ENCODE results near the gene DCTN1.
A peak's percentile ranks its signal among the peaks of the same experiment; 100 is the strongest.
"Not testable (repeated sequence)": the region's sequence is repeated elsewhere in the genome, so short reads cannot be mapped to it uniquely, and the experiment has no call there.

The DCTN1 gene

DNA sequence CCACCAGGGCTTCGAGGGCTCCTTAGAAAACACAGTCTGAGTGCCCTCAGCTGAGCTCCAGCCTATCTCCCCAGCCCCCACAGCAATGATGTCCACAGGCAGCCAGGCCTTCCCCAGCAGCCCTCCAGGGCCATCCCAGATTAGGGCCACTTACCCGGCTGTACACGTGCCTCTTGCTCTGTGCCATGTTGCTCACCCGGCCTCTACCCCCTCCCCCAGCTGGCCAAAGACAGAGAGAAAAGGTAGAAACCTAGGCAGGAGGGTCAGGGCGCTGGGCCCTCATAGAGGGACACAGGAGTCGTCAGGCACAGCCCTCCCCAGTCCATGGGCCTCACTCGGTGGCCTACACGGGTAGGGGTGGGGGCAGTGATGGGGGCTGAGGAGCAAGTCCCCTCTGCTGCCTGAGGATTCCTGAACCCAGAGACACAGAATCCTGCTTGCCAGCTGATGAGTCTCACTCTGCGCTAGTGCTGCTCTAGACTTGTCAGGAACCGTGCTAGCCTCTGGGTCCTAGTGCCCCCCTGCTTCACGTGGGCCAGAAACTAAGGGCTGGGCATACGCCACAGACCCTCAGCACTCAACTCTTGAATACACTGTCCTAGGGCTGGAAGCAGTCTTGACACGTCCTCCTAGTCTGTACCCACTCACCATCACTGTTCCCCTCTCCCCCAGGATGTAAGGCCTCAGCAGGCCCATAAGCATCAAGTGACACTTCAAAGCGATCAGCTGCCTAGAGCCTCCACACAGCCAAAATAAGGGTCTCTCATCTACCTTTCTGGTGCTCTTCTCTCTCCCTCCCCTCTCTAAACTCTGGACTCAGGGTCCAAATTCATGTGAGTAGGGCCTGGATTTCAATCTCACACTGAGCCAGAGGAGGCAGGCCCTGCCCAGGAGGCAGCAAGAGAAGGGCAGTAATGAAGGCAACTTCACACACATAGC, at the start of gene DCTN1:
TSS of gene DCTN1 (minus strand) at position 461 of the 939 bp plus-strand sequence. CDS start at position 187, 274 bp downstream.
- DNase-seq: peak; percentile 7 to 19

- DNase-seq: no peak
Observed at GRCh38 chr2:74428675-74429074, 48.6 kb upstream of the DCTN1 start.

DNA sequence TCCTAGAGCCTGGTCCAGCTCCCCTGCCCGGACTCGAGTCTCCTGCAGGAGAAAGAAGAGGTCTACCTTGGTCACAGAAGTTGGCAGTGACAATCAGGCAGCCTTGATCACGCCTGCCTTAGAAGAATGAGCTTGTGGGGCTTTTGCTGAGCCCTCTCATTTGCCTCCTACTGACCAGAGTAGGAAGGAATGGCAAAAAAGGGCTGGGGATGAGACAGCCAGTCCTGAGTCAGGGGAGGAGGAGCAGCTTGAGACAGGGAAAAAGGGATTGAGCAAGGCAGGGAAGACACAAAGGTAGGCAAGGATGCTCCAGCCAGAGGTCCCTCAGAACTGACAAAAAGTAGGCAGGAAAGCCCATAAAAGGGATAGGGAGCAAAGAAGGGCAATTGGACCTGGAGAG, 47.4 kb upstream of the DCTN1 start:
- no peak for DNase-seq

DNA sequence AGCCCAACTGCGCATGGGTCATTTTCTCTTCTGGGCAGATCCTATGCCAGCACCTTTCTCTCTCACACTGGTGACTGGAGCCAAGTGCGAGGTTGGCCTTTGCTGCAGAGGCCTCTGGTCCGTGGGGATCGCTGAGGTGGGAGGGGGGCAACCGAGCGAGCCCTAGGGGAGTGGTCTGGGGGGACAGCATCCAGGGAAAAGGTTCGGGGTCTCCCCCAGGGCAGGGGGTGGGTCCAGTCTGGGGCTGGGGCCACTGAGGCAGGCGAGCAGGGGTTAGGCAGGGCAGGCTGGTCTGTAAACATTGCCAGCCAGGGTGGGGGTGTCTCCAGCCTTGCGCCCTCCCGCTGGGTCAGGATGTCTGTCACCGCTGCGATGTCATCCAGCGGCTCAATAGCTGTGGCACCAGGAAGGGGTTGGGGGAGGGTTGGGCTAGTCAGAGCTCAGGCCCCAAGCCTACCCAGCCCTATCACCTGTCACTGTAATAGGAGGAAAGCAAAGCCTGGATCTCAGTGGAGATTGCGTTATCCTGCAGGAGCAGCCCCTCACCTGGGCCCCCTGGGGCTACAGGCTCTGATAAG, 46.2 kb upstream of the DCTN1 start:
- no peak for DNase-seq

GRCh38 chr2:74425523-74425922, 45.4 kb upstream of the DCTN1 start:
- no peak for DNase-seq

DNA sequence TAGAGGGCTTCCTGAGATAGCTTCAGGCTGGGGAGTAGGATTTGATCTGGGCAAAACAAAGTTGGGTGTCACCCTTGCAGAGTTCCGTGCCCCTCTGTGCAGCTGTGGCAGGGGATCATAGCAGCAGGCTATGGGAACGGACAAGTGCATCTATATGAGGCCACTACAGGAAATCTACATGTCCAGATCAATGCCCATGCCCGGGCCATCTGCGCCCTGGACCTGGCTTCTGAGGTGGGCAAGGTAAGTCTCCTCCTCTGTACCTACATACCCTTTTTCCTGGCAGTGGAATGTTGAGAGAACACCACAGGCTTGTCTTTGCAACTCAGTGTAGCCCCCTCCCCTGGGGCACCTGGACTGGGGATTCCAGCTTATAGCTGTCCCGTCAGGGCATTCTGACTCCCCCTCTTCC, 44.9 kb upstream of the DCTN1 start:
- no peak for DNase-seq

DNA sequence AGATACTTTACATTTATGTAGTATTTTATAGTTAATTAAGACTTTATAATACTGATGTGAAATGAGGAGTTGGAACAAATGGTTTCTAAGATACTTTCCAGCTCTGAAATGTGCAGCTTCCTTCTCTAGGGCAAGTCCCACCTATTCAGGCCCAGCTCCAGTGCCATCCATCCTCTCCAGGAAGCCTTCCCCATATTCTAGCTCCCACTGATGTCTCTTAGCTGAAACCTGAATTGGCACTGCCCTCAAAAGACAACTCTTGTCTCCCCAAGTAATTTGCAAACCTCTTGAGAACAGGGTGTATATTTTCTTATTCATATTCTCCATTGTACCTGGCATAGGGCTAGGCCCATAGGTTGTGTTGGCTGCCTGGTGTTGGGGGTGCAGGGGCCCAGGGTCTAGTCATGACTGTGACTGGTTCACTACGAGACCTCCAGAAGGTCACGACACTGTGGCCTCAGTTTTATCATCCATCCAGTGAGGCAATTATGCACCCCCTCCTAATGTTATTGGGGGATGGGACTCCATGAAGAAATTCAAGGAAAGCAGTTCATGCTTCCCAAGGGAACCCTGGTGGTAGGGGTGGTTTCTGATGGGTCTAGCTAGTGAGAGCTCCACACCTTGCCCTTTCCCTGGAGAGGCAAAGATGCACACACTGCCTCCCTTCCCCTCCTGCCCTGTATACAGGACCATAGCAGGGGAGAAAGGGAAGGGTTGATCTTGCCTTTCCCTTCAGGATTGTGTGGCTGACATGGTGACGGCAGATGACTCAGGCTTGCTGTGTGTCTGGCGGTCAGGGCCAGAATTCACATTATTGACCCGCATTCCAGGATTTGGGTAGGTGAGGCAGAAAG, 44.3 kb upstream of the DCTN1 start:
- no peak for DNase-seq

GRCh38 chr2:74423231-74424095, 43.4 kb upstream of the DCTN1 start:
- no peak for DNase-seq

- peak; percentile 93 to 95 for DNase-seq
Observed at GRCh38 chr2:74421221-74421870, 41.2 kb upstream of the DCTN1 start, which contains the start of the genes C2orf81 and WDR54. Gene C2orf81 (minus strand): TSS chr2:74421619. CDS start chr2:74421560, 59 bp downstream. Gene WDR54 (plus strand): TSS chr2:74421730. CDS start chr2:74422154, 424 bp downstream.

- not testable (repeated sequence) for DNase-seq
Observed at GRCh38 chr2:74420443-74421103, 40.5 kb upstream of the DCTN1 start.

DNA sequence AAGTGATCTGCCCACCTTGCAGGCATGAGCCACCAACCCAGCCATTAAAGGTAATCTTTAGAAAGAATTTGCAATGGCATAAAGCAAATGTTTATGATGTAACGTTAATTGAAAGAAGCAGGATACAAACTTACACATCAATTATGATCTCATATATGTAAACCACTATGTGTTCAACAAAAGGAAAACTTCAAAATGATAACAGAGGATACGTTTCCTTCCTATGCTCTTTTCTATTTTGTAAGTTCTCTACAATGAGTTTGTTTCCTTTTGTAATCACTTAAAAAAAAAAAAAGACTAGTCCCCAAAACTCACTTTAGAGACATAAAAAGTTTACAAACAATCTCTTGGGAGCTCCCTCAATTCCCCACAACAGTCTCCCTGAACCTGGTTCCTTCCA, 39.9 kb upstream of the DCTN1 start:
- no peak for DNase-seq

DNA sequence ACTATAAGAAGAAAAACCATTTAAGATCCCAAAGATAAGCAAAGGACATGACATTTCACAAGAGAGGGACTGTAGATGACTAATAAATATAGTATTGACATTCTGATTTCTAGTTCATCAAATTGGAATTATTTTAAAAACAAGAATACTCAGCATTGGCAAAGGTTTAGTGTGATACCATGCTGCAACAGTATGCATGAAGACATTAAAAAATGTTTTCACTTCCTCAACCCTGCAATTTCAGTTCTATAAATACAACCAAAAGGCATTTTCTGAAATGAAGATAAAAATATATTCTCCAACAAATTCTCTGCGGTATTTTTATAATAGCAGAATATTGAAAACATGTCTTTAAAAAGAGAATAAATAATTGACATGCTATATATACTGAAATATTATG, 39.2 kb upstream of the DCTN1 start:
- no peak for DNase-seq

DNA sequence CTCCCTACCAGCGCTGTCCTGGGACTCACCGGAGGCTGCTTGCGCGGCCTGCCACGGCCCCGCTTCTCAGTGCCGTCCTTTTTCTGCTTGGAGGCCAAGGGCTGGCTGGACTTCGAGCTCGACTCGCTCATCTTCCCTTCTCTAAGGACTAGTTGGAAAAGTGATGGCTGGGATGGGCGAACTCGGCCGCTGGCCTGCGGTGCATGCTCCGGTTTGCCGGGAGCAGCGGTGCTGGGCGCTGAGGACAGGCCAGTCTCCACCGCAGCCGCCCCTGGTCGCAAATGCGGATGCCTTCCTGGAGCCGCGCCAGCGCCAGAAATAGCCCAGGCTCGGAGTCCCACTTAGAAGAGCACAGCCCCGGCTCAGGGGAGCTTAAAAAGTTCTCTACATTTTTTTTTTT, 38.2 kb upstream of the DCTN1 start:
- DNase-seq: no peak

DNA sequence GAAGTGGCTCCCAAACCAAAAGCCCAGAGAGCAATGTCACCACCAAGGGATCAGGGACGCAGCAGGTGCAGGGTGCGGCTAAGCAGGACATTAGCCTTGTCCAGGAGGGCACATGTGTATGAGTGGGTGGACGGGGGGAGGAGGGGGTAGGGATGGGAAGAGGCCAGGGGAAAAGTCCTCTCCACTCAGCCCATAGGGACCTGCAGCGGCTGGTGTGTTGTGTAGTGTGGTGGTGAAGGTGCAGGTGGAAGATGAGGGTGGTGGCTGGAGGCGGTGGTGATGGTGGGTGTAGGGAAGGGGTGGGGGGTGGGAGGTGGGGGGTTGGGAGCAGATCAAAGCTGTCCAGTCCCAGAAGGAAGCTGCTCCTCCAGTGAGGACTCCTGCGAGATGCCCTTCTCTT, 37.7 kb upstream of the DCTN1 start:
- DNase-seq: no peak

DNA sequence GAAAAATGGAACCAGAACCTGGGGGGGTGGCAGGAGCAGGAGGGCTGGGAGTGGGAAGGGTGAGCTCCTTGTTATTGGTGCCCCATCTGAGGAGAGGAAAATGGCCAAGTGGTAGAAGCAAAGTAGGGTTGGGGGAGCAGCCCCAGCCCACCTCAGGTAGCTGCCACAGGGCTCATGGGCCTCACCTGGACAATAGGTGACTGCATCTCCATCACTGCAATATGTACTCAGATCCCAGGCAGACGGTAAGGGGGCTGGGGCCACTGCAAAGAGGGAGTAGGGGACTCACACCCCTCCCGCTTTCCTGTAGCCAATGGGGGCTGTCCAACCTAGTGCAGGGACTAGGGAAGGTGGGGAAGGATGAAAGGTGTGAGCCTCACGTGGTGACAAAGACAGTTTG, 37.1 kb upstream of the DCTN1 start:
- no peak for DNase-seq

- no peak for DNase-seq
Observed at GRCh38 chr2:74416778-74417177, 36.7 kb upstream of the DCTN1 start.

DNA sequence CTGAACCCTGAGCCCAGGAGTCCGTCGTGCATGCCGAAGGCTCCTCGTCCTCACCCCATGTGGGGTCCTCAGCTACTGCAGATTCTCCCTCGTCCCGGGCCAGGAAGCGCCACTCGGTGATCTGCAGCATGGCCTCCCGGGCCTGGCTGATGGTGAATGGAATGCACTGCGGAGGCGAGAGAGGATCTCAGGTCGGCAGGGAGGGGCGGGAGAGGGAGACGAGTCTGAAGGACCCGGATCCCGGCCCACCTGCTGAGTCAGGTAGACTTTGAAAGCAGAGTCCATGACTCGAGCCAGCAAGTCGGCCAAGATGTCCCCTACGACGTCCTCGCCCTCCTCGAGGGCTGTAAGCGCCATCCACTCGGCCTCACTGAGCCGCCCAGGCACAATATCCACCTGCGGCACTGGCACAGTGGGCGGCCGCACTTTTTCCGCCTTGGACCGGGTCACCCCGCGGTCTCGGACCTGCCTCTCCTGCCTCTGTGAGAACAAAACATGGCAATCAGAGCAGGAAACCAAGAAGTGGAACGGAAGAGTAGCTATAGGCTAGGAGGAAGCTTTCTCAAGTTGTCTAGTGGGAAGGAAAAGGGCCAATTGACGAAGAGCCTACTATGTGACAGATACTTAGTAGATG, 35.8 kb upstream of the DCTN1 start:
- DNase-seq: no peak

GRCh38 chr2:74414881-74415761, 35.0 kb upstream of the DCTN1 start:
- peak; percentile 12 to 34 for DNase-seq

DNA sequence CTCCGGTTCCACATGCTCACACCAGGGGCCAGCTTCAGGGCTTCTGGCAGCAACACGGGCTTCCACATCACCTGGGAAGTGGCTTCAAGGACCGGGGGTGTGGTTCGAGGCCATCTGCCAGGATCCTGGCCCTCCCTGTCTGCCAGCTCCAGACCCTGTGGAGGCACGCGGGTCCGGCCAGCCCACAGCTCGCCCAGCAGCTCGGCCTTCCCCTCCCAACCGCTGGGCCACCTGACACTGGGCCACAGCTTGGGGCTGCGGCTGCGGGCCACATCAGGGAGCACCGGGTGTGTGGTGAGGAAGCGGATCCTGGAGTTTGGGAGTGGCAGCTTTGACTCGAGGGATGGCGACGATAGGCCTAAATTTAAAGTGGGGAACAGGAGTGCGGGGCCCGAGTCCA, 34.3 kb upstream of the DCTN1 start:
- no peak for DNase-seq

Measured in activated CD4-positive, alpha-beta T cell treated with anti-CD3 and anti-CD28 coated beads, Interleukin-2, amount 50 U/mL, for 48 hours (primary cell).